Sigmoid colon (tissue), 4 donors: Measurements from ENCODE around the gene GRK1.

Experiments used
- CTCF ChIP-seq, 4 experiments: fragments of 450-650 bp in 3 of 4; fragments of 200-600 bp in 1 of 4; IDR thresholded peaks; one replicate each; pipeline ENCODE4 v1.5.1; 2016 to 2019; ENCODE audit warnings: antibody characterized with exemption in 4 of 4, mild to moderate bottlenecking in 3 of 4, moderate library complexity in 2 of 4
- EP300 ChIP-seq, 4 donors: sonication (generic); formaldehyde crosslinking; IDR thresholded peaks; one replicate each; pipeline ENCODE4 v1.6.1; 2017; ENCODE audit warnings: antibody characterized with exemption in 4 of 4
- POLR2AphosphoS5 ChIP-seq, 4 donors: sonication (generic); formaldehyde crosslinking; IDR thresholded peaks; one replicate each; pipeline ENCODE4 v1.6.1; 2017; ENCODE audit warnings: antibody characterized with exemption in 4 of 4

GRCh38 chr13:113647351-113648215 is 19.4 kb upstream of the GRK1 start:
- peak in 1 of 4 donors; percentile 68 for TF ChIP-seq EP300 (IDR thresholded peaks at IDR 0.05)
- peak; percentile 50 to 79 (median 76) for TF ChIP-seq POLR2AphosphoS5 (IDR thresholded peaks at IDR 0.05)
- TF ChIP-seq CTCF (IDR thresholded peaks at IDR 0.05) = no peak
